PC-3 (cell line): Measurements from ENCODE around the gene ARHGAP22. TPM values are rescaled to one million over a fixed set of nuclear protein-coding genes. Genes with fewer than 3 reads are reported as not detected.

Experiments
- ATAC-seq: fragments of 200-7000 bp; cut with Tn5 transposase; 2 replicates; pipeline ENCODE4 v1.9.1; 2020; ENCODE audit warnings: mild to moderate bottlenecking, moderate library complexity
- BruUV-seq: library from RNA; stranded (reverse); fragments of 400-500 nt; replicated peaks from 2 replicates; lab custom pipeline; 2021; lab: Mats Ljungman, UMichigan
- CTCF ChIA-PET: fragments of 300-600 bp; sonication (Branson Sonifier 250); formaldehyde crosslinking; loops from one replicate; lab custom pipeline; 2022; ENCODE audit warnings: antibody characterized with exemption; lab: Charles Lee
- POLR2A ChIA-PET: fragments of 300-600 bp; sonication (Branson Sonifier 250); formaldehyde crosslinking; loops from one replicate; lab custom pipeline; 2022; ENCODE audit warnings: antibody characterized with exemption; ENCODE audit not compliant: unreplicated experiment; lab: Charles Lee
- DNase-seq: peaks from one replicate; pipeline ENCODE4 v3.0.0-alpha.2; 2015
- H2AFZ ChIP-seq: fragments of 300-600 bp; sonication (generic); 2 replicates; pipeline ENCODE4 v1.6.0; 2016; ENCODE audit warnings: antibody characterized with exemption, low read length
- H3F3A ChIP-seq: fragments of 300-600 bp; sonication (generic); one replicate; pipeline ENCODE4 v1.6.0; 2017; ENCODE audit warnings: antibody characterized with exemption, low read length, control low read depth, mild to moderate bottlenecking; ENCODE audit not compliant: unreplicated experiment
- H3K27ac ChIP-seq: fragments of 300-600 bp; sonication (generic); 2 replicates; pipeline ENCODE4 v1.5.1; 2016; ENCODE audit warnings: mild to moderate bottlenecking, low read length
- H3K27me3 ChIP-seq: fragments of 300-600 bp; sonication (generic); 2 replicates; pipeline ENCODE4 v1.6.1; 2016; ENCODE audit warnings: low read length, mixed read lengths
- H3K36me3 ChIP-seq: fragments of 300-600 bp; sonication (generic); 2 replicates; pipeline ENCODE4 v1.6.1; 2016; ENCODE audit warnings: low read depth, mixed run types, low read length, mixed read lengths
- H3K4me1 ChIP-seq: fragments of 300-600 bp; sonication (generic); 2 replicates; pipeline ENCODE4 v1.5.1; 2016; ENCODE audit warnings: low read length; ENCODE audit not compliant: insufficient read depth
- H3K4me2 ChIP-seq: fragments of 300-600 bp; sonication (generic); 2 replicates; pipeline ENCODE4 v1.6.0; 2016; ENCODE audit warnings: low read length
- H3K4me3 ChIP-seq: fragments of 300-600 bp; sonication (generic); 2 replicates; pipeline ENCODE4 v1.5.1; 2016; ENCODE audit warnings: mild to moderate bottlenecking, low read length, mixed read lengths
- H3K79me2 ChIP-seq: fragments of 300-600 bp; sonication (generic); 2 replicates; pipeline ENCODE4 v1.6.1; 2017; ENCODE audit warnings: low read length, mixed read lengths
- H3K9ac ChIP-seq: fragments of 300-600 bp; sonication (generic); 2 replicates; pipeline ENCODE4 v1.6.0; 2016; ENCODE audit warnings: mild to moderate bottlenecking, low read length
- H3K9me2 ChIP-seq: fragments of 300-600 bp; sonication (generic); replicated peaks from 2 replicates; pipeline ENCODE4 v1.6.1; 2016; ENCODE audit warnings: mixed run types, low read length, mixed read lengths
- H3K9me3 ChIP-seq: fragments of 300-600 bp; sonication (generic); 2 replicates; pipeline ENCODE4 v1.6.1; 2016; ENCODE audit warnings: low read length, mixed read lengths
- H4K20me1 ChIP-seq: fragments of 300-600 bp; sonication (generic); 2 replicates; pipeline ENCODE4 v1.6.1; 2016; ENCODE audit warnings: low read length, mixed read lengths
- CTCF ChIP-seq: fragments of 300-600 bp; sonication (generic); conservative IDR thresholded peaks from 2 replicates; pipeline ENCODE4 v1.5.1; 2017; ENCODE audit warnings: antibody characterized with exemption, low read depth, mild to moderate bottlenecking, low read length
- EZH2 ChIP-seq: fragments of 300-600 bp; sonication (generic); IDR thresholded peaks from one replicate; pipeline ENCODE4 v1.6.1; 2017; ENCODE audit warnings: antibody characterized with exemption, mild to moderate bottlenecking, low read length; ENCODE audit not compliant: unreplicated experiment
- EZH2phosphoT487 ChIP-seq: fragments of 300-600 bp; sonication (generic); IDR thresholded peaks from 2 replicates; pipeline ENCODE4 v1.6.1; 2018; ENCODE audit warnings: mild to moderate bottlenecking, antibody characterized with exemption, low read length, borderline replicate concordance
- intact Hi-C: fragments of 100-400 bp; cut with micrococcal nuclease; formaldehyde crosslinking; loops from 2 replicates; pipeline ENCODE4 v1.9.0; 2023
- total RNA-seq: library from RNA; depleted of rRNA; stranded (reverse); fragments of >200 nt; gene quantifications from 2 replicates; pipeline ENCODE4 v1.2.3, GENCODE V29; 2014

ARHGAP22 gene
- total RNA-seq, 1 experiment from 2014 or later = 12.2 TPM

GRCh38 chr10:48449501-48450232 is 155.2 kb downstream of the ARHGAP22 start:
- ATAC-seq = no peak
- no peak overlapping the region for H3K4me2 ChIP-seq

GRCh38 chr10:48448796-48449195 is 156.1 kb downstream of the ARHGAP22 start:
- Histone ChIP-seq H3K4me2 (no peak overlapping the region), H3K27me3 (no peaks in the 10 kb centered on the region), H3K36me3 (no peaks in the 10 kb centered on the region), H3K9me2 (no peaks in the 10 kb centered on the region), H3K27ac (no peak overlapping the region), H3K9me3 (no peaks in the 10 kb centered on the region), H3K9ac (no peak overlapping the region), H3F3A (no peaks in the 10 kb centered on the region), H3K4me1 (peaks cover 5% of the 10 kb centered on the region; the same call in 1 of the 2 replicates), H4K20me1 (no peaks in the 10 kb centered on the region), H3K79me2 (no peaks in the 10 kb centered on the region), H3K4me3 (no peak overlapping the region), H2AFZ (no peak overlapping the region)
- intact Hi-C loops = no loop called here
- peak; percentile 63 for DNase-seq
- BruUV-seq = no TSS peak
- TF ChIP-seq CTCF = no peak
- no peak for TF ChIP-seq EZH2
- no peak for TF ChIP-seq EZH2phosphoT487
- ATAC-seq = peak; percentile 72
- CTCF ChIA-PET = no interaction called here
- POLR2A ChIA-PET = no interaction called here

More at GRCh38 chr10:48449501-48450232, 155.2 kb downstream of the ARHGAP22 start:
- Histone ChIP-seq H3K9ac (no peak overlapping the region), H3F3A (no peaks in the 10 kb centered on the region), H4K20me1 (no peaks in the 10 kb centered on the region), H3K9me3 (no peaks in the 10 kb centered on the region), H3K27ac (no peak overlapping the region), H3K36me3 (no peaks in the 10 kb centered on the region), H3K79me2 (no peaks in the 10 kb centered on the region), H3K9me2 (no peaks in the 10 kb centered on the region), H3K4me3 (no peak overlapping the region), H2AFZ (no peak overlapping the region), H3K27me3 (no peaks in the 10 kb centered on the region), H3K4me1 (peaks cover 5% of the 10 kb centered on the region; the same call in 1 of the 2 replicates)
- DNase-seq = no peak
- intact Hi-C loops = no loop called here
- POLR2A ChIA-PET = no interaction called here
- TF ChIP-seq CTCF (no peak), EZH2phosphoT487 (no peak), EZH2 (no peak)
- BruUV-seq = no TSS peak
- CTCF ChIA-PET = no interaction called here
